ENCODE data around the gene TNPO1.
A peak's percentile ranks its signal among the peaks of the same experiment; 100 is the strongest.

Gene TNPO1

DNA sequence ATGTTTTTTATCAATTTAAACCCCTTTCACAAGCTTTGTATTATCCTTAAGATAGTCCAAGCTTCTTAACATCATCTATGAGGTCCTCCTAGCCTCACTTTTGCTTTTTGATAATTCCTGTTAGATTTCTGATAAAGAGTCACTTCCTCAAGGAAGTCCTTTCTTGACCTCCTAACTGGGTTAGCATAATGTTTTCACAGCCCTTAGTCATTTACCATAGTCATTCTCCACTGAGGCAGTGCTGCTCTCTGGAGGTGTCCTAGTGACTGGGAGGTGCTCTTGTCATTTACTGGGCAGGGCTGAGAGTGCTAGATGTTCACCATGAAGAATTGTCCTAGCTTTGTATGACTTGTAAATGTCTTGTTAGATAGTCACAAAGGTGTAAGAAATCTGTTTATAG is 26.4 kb downstream of the TNPO1 start:
- no peak overlapping the region for H3K4me3 ChIP-seq (ENCODE audit: low read depth, low read length)
- TF ChIP-seq, protein P1, sequence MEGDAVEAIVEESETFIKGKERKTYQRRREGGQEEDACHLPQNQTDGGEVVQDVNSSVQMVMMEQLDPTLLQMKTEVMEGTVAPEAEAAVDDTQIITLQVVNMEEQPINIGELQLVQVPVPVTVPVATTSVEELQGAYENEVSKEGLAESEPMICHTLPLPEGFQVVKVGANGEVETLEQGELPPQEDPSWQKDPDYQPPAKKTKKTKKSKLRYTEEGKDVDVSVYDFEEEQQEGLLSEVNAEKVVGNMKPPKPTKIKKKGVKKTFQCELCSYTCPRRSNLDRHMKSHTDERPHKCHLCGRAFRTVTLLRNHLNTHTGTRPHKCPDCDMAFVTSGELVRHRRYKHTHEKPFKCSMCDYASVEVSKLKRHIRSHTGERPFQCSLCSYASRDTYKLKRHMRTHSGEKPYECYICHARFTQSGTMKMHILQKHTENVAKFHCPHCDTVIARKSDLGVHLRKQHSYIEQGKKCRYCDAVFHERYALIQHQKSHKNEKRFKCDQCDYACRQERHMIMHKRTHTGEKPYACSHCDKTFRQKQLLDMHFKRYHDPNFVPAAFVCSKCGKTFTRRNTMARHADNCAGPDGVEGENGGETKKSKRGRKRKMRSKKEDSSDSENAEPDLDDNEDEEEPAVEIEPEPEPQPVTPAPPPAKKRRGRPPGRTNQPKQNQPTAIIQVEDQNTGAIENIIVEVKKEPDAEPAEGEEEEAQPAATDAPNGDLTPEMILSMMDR (conservative IDR thresholded peaks at IDR 0.05; ENCODE audit: low read depth, low read length) = no peak
- DNase-seq (ENCODE audit: low read depth) = peak; percentile 41

DNA sequence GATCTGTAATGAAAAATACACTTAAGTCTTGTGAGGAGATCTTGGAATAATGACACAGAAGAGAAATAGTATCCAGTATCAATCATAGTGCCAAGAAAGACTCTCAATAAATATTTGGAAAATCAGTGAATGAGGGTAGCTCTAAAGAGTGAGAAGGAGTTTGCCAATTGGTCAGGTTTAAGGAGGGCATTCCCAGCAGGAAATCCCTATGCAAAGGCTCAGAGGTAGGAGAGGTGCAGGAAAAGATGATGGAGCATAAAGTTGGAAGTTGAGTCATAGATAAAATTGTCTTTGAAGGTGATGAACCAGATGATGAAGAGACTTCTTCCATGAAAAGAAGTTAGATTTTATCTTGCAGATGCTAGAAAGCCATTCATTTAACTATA is 27.8 kb downstream of the TNPO1 start:
- TF ChIP-seq, protein P1 (conservative IDR thresholded peaks at IDR 0.05; ENCODE audit: low read depth, low read length) = no peak
- no peak for DNase-seq (ENCODE audit: low read depth)
- H3K4me3 ChIP-seq (ENCODE audit: low read depth, low read length) = no peak overlapping the region

DNA sequence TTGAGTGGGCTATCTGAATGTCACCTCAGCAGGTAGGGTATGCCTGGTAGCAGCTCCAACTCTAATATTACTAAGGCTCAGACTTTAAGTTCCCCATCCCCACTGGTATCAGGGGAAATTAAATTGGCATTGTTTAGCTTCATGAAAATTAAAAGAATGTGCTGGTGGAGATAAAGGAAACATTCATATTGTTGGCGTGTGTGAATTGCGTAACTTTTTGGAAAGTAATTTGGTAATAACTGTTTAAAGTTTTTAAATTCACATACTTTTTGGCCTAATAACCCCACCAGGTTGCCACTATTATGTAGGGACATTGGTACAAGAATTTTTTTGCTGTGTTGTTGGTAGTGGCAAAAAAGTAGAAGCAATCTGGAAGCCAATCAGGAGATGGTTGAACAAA is 29.4 kb downstream of the TNPO1 start:
- no peak overlapping the region for H3K4me3 ChIP-seq (ENCODE audit: low read depth, low read length)
- peak; percentile 48 for DNase-seq (ENCODE audit: low read depth)
- TF ChIP-seq, protein P1 (conservative IDR thresholded peaks at IDR 0.05; ENCODE audit: low read depth, low read length) = no peak

DNA sequence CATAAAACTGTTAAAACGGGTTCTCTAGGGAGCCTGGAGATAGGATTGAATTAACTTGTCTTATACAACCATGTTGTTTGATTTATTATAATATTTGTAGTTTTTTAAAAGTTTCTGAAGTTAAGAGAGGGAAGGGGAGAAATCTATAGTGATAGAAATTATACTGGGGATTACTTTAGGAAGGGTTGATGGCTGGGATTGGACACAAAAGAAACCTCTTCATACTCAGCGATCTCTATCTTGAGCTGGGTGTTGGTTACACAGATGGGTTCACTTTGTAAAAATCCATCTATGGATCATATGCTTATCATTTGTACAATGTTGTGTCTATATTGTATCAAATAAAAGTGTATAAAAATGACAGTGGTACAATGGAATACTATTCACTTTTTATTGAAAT is 30.0 kb downstream of the TNPO1 start:
- TF ChIP-seq, protein P1 (conservative IDR thresholded peaks at IDR 0.05; ENCODE audit: low read depth, low read length) = no peak
- DNase-seq (ENCODE audit: low read depth) = no peak
- no peak overlapping the region for H3K4me3 ChIP-seq (ENCODE audit: low read depth, low read length)

DNA sequence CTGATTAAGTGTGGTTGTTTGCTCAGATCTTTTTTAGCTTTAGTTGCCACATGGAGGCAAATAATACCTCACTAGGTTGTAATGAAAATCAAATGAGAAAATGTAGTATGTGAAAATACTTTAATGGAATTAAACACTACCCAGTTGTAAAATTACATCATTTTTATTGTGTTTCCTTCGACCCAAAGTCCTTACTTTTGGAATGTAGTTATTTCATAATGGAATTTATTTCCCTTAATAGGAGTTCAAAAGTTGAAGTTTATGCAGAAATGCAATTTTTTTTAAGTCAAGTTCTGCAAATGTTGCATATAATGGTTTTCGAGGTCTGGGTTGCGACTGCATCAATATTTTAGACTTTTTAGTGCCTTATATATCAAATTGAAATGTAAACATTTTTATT is 31.0 kb downstream of the TNPO1 start:
- peak overlapping the region; percentile 87 for H3K4me3 ChIP-seq (ENCODE audit: low read depth, low read length)
- no peak for DNase-seq (ENCODE audit: low read depth)
- TF ChIP-seq, protein P1 (conservative IDR thresholded peaks at IDR 0.05; ENCODE audit: low read depth, low read length) = no peak

DNA sequence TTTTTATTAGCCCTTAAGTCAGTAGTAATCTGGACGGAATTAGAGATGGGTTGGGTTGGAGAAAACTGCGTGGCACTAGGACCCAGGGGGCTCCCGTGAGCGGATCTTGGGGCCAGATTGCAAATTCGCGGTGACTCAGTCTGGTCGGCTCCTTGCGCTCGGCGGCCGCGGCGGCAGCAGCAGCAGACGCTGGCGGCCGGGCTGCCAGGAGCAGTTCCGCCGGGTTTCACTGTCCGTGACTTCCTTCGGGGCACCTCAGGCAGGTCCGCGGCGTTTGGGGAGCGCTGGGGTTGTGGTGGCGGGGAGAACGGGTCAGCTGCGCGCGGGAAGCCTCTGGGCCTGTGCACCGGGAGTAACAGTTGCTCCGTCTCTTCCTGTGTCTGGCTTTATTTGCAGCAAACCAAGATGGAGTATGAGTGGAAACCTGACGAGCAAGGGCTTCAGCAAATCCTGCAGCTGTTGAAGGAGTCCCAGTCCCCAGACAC is 31.6 kb downstream of the TNPO1 start:
- TF ChIP-seq, protein P1 (conservative IDR thresholded peaks at IDR 0.05; ENCODE audit: low read depth, low read length) = no peak
- H3K4me3 ChIP-seq (ENCODE audit: low read depth, low read length) = peak overlapping the region; percentile 87
- DNase-seq (ENCODE audit: low read depth) = peak; percentile 94
